Measurements from ENCODE around the gene RPL13A. TPM values are rescaled to one million over a fixed set of nuclear protein-coding genes. Genes with fewer than 3 reads are reported as not detected.

Gene RPL13A
- total RNA-seq, 1 donor from 2014 or later: 3,423 TPM

Other genes starting within 250 kb of the RPL13A start
- gene SLC6A16, start 162.4 kb upstream of the RPL13A start, total RNA-seq: 0.07 and 0.13 TPM in 2 replicates
- not detected in 2 replicates for gene CD37, start 152.2 kb upstream of the RPL13A start, total RNA-seq
- gene TEAD2, start 125.2 kb upstream of the RPL13A start, total RNA-seq: 46.0 and 46.5 TPM in 2 replicates
- gene DKKL1, start 123.7 kb upstream of the RPL13A start, total RNA-seq: 0.14 TPM in 1 of 2 replicates, not detected in the other
- not detected in 2 replicates for gene KASH5, start 99.4 kb upstream of the RPL13A start, total RNA-seq
- not detected in 2 replicates for gene PTH2, start 64.2 kb upstream of the RPL13A start, total RNA-seq
- not detected in 2 replicates for gene GFY, start 62.2 kb upstream of the RPL13A start, total RNA-seq
- 0.04 TPM in 1 of 2 replicates, not detected in the other for gene SLC17A7, start 46.1 kb upstream of the RPL13A start, total RNA-seq
- 128 and 170 TPM in 2 replicates for gene PIH1D1, start 35.8 kb upstream of the RPL13A start, total RNA-seq
- gene ALDH16A1, start 34.4 kb upstream of the RPL13A start, total RNA-seq: 54.9 and 58.8 TPM in 2 replicates
- gene FLT3LG, start 13.4 kb upstream of the RPL13A start, total RNA-seq: 1.6 and 2.4 TPM in 2 replicates
- gene RPS11, start 8.8 kb downstream of the RPL13A start, total RNA-seq: 1,813 and 2,923 TPM in 2 replicates
- gene FCGRT, start 25.1 kb downstream of the RPL13A start, total RNA-seq: 59.5 and 85.5 TPM in 2 replicates
- gene RCN3, start 40.4 kb downstream of the RPL13A start, total RNA-seq: 101 and 237 TPM in 2 replicates
- 107 and 113 TPM in 2 replicates for gene NOSIP, start 92.9 kb downstream of the RPL13A start, total RNA-seq
- gene PRRG2, start 93.7 kb downstream of the RPL13A start, total RNA-seq: 3.1 and 4.1 TPM in 2 replicates
- gene PRR12, start 103.6 kb downstream of the RPL13A start, total RNA-seq: 1.8 and 2.0 TPM in 2 replicates
- gene RRAS, start 152.5 kb downstream of the RPL13A start, total RNA-seq: 45.8 and 54.9 TPM in 2 replicates
- gene SCAF1, start 154.6 kb downstream of the RPL13A start, total RNA-seq: 10.7 and 12.0 TPM in 2 replicates
- gene IRF3, start 178.2 kb downstream of the RPL13A start, total RNA-seq: 51.4 and 85.1 TPM in 2 replicates
- 6.8 and 11.4 TPM in 2 replicates for gene BCL2L12, start 178.3 kb downstream of the RPL13A start, total RNA-seq
- gene PRMT1, start 189.7 kb downstream of the RPL13A start, total RNA-seq: 476 and 582 TPM in 2 replicates
- 0.40 and 0.74 TPM in 2 replicates for gene ADM5, start 202.0 kb downstream of the RPL13A start, total RNA-seq
- gene CPT1C, start 203.5 kb downstream of the RPL13A start, total RNA-seq: 20.0 and 24.7 TPM in 2 replicates

All from pulmonary artery endothelial cell (primary cell).